GM12801 (cell line): Measurements from ENCODE around the gene KCNJ1.

Experiments
- TF ChIP-seq, protein P1 (sequence below): IDR thresholded peaks from one replicate; pipeline ENCODE4 v1.5.1; 2011; ENCODE audit warnings: control low read depth; ENCODE audit not compliant: insufficient read length; ENCODE audit errors: extremely low read depth

KCNJ1 gene

GRCh38 chr11:128834157-128834556 lies 32.9 kb downstream of the KCNJ1 start:
- TF ChIP-seq, protein P1, sequence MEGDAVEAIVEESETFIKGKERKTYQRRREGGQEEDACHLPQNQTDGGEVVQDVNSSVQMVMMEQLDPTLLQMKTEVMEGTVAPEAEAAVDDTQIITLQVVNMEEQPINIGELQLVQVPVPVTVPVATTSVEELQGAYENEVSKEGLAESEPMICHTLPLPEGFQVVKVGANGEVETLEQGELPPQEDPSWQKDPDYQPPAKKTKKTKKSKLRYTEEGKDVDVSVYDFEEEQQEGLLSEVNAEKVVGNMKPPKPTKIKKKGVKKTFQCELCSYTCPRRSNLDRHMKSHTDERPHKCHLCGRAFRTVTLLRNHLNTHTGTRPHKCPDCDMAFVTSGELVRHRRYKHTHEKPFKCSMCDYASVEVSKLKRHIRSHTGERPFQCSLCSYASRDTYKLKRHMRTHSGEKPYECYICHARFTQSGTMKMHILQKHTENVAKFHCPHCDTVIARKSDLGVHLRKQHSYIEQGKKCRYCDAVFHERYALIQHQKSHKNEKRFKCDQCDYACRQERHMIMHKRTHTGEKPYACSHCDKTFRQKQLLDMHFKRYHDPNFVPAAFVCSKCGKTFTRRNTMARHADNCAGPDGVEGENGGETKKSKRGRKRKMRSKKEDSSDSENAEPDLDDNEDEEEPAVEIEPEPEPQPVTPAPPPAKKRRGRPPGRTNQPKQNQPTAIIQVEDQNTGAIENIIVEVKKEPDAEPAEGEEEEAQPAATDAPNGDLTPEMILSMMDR: no peak

GRCh38 chr11:128832121-128832497 lies 35.0 kb downstream of the KCNJ1 start:
- TF ChIP-seq, protein P1: no peak

DNA sequence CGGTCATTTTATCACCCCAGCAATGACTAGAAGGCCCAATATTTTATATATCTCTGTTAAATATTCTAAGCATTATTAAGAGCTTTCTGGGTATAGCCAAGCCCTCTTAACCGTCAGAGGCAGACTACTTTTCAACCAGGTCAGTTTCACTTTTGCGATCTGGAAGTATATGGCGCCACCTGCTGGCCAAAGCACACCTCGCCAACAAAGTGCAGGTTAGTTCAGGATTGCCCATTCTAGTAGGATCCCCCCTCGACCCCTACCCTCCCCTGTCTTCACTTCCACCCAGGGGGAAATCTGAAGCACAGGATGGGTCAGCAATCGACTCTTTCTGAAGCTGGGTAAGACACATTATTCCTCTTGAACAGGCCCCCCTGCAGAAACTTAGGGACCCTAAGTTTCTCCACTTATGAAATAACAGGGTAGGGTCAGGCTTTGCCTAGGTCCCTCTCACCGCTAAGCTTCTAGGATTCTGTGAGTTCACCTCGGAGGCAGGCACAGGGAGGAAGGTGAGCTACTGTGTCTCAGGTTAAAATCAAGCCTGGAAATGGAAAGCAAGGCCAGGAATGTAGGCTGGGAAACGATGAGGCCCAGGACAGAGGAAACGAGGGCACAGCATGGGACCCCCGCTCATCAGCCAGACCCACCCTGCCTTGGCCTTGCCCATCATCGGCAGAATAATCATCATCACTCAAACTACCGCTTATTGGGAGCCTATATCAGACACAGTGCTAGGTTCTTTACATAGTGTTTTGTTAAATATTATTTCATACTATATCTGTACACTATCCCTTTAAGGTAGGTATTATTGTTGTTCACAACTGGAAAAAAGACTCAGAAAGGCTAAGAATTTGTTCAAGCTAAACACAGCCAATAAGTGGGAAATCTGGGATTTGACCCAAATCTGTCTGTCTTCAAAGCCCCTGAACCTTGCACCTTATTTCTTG lies 35.6 kb downstream of the KCNJ1 start:
- TF ChIP-seq, protein P1: no peak

DNA sequence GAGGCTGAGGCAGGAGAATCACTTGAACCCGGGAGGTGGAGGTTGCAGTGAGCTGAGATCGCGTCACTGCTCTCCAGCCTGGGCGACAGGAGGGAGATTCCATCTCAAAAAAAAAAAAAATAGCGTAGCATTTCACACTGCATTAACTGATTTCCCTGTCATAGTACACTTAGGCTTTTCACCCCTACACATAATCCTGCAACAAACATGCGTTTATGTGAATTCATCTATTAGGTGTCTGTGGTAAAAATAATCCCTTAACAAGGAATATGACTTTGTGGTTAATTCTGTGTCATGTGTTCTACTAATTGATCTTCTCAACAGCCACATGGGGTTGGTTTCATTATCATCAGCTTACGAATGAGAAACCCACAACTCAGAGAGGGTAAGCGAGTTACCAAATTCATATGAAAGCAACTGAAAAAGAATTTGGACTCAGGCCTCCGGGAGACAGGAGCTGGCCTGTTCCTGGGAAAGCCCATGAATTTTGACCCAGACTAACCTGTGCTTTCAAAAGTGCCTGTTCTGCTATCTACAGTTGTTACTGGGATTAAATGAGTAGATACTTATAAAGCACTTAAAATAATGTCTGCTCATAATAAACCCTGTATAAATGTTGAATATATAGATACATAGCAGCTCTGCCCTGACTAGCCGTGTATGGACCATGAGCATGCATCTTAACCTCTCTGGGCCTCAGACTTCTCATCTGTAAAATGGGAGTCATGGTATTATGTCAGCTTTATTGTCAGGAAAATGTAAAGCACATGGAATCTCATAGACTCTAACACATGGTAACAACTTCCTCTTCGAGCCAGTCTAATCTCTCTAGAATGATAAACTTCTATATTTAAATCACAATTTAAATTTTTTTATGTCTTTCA lies 36.6 kb downstream of the KCNJ1 start:
- TF ChIP-seq, protein P1: no peak

GRCh38 chr11:128828350-128828749 lies 38.7 kb downstream of the KCNJ1 start:
- TF ChIP-seq, protein P1: no peak

- TF ChIP-seq, protein P1: no peak
Observed at GRCh38 chr11:128827191-128827893, 39.8 kb downstream of the KCNJ1 start.
